Liver (tissue), 3 donors: ENCODE measurements around the gene PCSK6.

Experiments used
- EGR1 ChIP-seq, 2 donors: IDR thresholded peaks; 2 replicates each; pipeline ENCODE4 v1.6.1; 2016 to 2018; ENCODE audit warnings: antibody characterized with exemption in 2 of 2, low read depth in 2 of 2
- FOXA1 ChIP-seq: IDR thresholded peaks from 2 replicates; pipeline ENCODE4 v1.6.1; 2016; ENCODE audit warnings: antibody characterized with exemption
- GABPA ChIP-seq, 2 donors: IDR thresholded peaks in 1 of 2; conservative IDR thresholded peaks in 1 of 2; 2 replicates each; pipeline ENCODE4 v1.6.1; 2016; ENCODE audit warnings: antibody characterized with exemption in 2 of 2, mild to moderate bottlenecking in 1 of 2, moderate library complexity in 1 of 2
- HNF4A ChIP-seq, 2 donors: conservative IDR thresholded peaks; 2 replicates each; pipeline ENCODE4 v1.6.1; 2016; ENCODE audit warnings: antibody characterized with exemption in 2 of 2, mild to moderate bottlenecking in 2 of 2
- JUND ChIP-seq, 2 donors: IDR thresholded peaks; 2 replicates each; pipeline ENCODE4 v1.6.1; 2016; ENCODE audit warnings: antibody characterized with exemption in 2 of 2
- RAD21 ChIP-seq, 2 donors: IDR thresholded peaks; 2 replicates each; pipeline ENCODE4 v1.6.1; 2016; ENCODE audit warnings: antibody characterized with exemption in 2 of 2, mild to moderate bottlenecking in 2 of 2
- RXRA ChIP-seq, 2 donors: IDR thresholded peaks; 2 replicates each; pipeline ENCODE4 v1.6.1; 2017 to 2018; ENCODE audit warnings: antibody characterized with exemption in 2 of 2, mild to moderate bottlenecking in 1 of 2
- SP1 ChIP-seq: IDR thresholded peaks from 2 replicates; pipeline ENCODE4 v1.6.1; 2018; ENCODE audit warnings: antibody characterized with exemption, mild to moderate bottlenecking
- TAF1 ChIP-seq: conservative IDR thresholded peaks from 2 replicates; pipeline ENCODE4 v1.6.1; 2016; ENCODE audit warnings: antibody characterized with exemption, mild to moderate bottlenecking
- YY1 ChIP-seq: IDR thresholded peaks from 2 replicates; pipeline ENCODE4 v1.6.1; 2016; ENCODE audit warnings: antibody characterized with exemption, mild to moderate bottlenecking
- TF ChIP-seq, protein P1 (sequence below): fragments of 150-350 bp; IDR thresholded peaks from 2 replicates; pipeline ENCODE4 v1.5.1; 2017; ENCODE audit warnings: improper control_type of control experiment, low read depth, low read length; ENCODE audit not compliant: missing input control
- TF ChIP-seq, protein P2 (sequence below): IDR thresholded peaks from 2 replicates; pipeline ENCODE4 v1.6.1; 2016; ENCODE audit warnings: antibody characterized with exemption, mild to moderate bottlenecking
- TF ChIP-seq, protein P3 (sequence below): IDR thresholded peaks from 2 replicates; pipeline ENCODE4 v1.6.1; 2016; ENCODE audit warnings: antibody characterized with exemption
- TF ChIP-seq, protein P4 (sequence below): IDR thresholded peaks from 2 replicates; pipeline ENCODE4 v1.6.1; 2016; ENCODE audit warnings: antibody characterized with exemption
- donor health status: healthy.
- donor health status: healthy.

DNA sequence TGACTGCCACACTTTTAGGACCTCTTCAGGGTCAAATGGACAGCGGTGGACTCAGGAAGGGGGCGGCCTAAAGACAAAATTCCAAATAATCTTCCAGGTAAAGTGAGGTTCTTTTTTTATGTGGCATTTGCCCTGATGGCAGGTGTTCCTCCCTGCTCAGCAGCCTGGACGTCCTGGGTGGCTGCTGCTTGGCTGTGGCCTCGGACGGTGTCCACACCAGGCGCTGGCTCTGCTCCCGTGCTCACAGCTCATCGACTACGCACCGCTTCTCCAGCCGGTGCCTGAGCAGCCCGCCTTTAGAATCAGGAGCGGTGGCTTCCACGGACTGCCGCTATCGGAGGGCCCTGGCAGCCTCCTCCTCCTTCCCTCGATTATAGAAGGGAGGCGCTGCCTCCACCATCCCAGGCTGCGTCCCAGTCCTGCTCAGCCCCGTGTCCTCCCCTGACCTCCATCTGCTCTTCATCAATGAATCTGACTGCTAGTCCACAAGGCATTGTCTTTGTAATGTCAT is 41.9 kb downstream of the PCSK6 start:
- TF ChIP-seq, protein P1, sequence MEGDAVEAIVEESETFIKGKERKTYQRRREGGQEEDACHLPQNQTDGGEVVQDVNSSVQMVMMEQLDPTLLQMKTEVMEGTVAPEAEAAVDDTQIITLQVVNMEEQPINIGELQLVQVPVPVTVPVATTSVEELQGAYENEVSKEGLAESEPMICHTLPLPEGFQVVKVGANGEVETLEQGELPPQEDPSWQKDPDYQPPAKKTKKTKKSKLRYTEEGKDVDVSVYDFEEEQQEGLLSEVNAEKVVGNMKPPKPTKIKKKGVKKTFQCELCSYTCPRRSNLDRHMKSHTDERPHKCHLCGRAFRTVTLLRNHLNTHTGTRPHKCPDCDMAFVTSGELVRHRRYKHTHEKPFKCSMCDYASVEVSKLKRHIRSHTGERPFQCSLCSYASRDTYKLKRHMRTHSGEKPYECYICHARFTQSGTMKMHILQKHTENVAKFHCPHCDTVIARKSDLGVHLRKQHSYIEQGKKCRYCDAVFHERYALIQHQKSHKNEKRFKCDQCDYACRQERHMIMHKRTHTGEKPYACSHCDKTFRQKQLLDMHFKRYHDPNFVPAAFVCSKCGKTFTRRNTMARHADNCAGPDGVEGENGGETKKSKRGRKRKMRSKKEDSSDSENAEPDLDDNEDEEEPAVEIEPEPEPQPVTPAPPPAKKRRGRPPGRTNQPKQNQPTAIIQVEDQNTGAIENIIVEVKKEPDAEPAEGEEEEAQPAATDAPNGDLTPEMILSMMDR, result no peak
- TF ChIP-seq TAF1 (no peak), SP1 (no peak), EGR1 (IDR thresholded peaks at IDR 0.05; ENCODE audit: low read depth in 2 of 2) (no peak), RAD21 (IDR thresholded peaks at IDR 0.05) (no peak), JUND (IDR thresholded peaks at IDR 0.05) (no peak), YY1 (no peak), HNF4A (conservative IDR thresholded peaks at IDR 0.05) (peak in 1 of 2 donors; percentile 27), GABPA (IDR thresholded peaks at IDR 0.05 in 1 of 2, conservative IDR thresholded peaks at IDR 0.05 in 1 of 2) (no peak), FOXA1 (no peak), RXRA (IDR thresholded peaks at IDR 0.05) (no peak)
- TF ChIP-seq, protein P2, sequence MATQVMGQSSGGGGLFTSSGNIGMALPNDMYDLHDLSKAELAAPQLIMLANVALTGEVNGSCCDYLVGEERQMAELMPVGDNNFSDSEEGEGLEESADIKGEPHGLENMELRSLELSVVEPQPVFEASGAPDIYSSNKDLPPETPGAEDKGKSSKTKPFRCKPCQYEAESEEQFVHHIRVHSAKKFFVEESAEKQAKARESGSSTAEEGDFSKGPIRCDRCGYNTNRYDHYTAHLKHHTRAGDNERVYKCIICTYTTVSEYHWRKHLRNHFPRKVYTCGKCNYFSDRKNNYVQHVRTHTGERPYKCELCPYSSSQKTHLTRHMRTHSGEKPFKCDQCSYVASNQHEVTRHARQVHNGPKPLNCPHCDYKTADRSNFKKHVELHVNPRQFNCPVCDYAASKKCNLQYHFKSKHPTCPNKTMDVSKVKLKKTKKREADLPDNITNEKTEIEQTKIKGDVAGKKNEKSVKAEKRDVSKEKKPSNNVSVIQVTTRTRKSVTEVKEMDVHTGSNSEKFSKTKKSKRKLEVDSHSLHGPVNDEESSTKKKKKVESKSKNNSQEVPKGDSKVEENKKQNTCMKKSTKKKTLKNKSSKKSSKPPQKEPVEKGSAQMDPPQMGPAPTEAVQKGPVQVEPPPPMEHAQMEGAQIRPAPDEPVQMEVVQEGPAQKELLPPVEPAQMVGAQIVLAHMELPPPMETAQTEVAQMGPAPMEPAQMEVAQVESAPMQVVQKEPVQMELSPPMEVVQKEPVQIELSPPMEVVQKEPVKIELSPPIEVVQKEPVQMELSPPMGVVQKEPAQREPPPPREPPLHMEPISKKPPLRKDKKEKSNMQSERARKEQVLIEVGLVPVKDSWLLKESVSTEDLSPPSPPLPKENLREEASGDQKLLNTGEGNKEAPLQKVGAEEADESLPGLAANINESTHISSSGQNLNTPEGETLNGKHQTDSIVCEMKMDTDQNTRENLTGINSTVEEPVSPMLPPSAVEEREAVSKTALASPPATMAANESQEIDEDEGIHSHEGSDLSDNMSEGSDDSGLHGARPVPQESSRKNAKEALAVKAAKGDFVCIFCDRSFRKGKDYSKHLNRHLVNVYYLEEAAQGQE, result no peak
- TF ChIP-seq, protein P3, sequence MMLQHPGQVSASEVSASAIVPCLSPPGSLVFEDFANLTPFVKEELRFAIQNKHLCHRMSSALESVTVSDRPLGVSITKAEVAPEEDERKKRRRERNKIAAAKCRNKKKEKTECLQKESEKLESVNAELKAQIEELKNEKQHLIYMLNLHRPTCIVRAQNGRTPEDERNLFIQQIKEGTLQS, result no peak
- TF ChIP-seq, protein P4, sequence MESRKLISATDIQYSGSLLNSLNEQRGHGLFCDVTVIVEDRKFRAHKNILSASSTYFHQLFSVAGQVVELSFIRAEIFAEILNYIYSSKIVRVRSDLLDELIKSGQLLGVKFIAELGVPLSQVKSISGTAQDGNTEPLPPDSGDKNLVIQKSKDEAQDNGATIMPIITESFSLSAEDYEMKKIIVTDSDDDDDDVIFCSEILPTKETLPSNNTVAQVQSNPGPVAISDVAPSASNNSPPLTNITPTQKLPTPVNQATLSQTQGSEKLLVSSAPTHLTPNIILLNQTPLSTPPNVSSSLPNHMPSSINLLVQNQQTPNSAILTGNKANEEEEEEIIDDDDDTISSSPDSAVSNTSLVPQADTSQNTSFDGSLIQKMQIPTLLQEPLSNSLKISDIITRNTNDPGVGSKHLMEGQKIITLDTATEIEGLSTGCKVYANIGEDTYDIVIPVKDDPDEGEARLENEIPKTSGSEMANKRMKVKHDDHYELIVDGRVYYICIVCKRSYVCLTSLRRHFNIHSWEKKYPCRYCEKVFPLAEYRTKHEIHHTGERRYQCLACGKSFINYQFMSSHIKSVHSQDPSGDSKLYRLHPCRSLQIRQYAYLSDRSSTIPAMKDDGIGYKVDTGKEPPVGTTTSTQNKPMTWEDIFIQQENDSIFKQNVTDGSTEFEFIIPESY, result no peak
